ENCODE results near the gene GTF2H1. TPM values are rescaled to one million over a fixed set of nuclear protein-coding genes. Genes with fewer than 3 reads are reported as not detected.
A peak's percentile ranks its signal among the peaks of the same experiment; 100 is the strongest.

GTF2H1 gene
- total and polyA plus RNA-seq, 8 donors, result 30.6 to 73.3 (median 64.5) TPM

DNA sequence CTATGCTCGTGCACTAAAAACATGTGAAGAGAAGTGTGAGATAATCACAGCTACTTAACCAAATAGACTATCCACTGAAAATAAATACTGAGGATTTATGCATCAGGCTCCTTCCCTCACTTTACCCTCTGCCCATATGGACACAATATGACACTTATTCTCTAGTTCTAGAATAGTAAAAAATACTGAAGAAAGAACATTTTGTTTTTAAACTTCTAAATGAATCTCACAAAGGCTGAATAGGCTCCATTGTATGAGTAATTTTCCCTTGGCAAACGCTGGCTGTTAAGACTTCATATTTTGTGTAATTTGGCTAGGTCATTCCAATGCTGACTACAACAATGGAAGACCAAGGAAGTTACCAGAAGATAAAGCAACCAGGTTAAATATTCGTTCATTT is 10.4 kb upstream of the GTF2H1 start:
- peak overlapping the region in 1 of 2 donors; percentile 39 for H3K27ac ChIP-seq
- ATAC-seq (no peak), DNase-seq (no peak)

DNA sequence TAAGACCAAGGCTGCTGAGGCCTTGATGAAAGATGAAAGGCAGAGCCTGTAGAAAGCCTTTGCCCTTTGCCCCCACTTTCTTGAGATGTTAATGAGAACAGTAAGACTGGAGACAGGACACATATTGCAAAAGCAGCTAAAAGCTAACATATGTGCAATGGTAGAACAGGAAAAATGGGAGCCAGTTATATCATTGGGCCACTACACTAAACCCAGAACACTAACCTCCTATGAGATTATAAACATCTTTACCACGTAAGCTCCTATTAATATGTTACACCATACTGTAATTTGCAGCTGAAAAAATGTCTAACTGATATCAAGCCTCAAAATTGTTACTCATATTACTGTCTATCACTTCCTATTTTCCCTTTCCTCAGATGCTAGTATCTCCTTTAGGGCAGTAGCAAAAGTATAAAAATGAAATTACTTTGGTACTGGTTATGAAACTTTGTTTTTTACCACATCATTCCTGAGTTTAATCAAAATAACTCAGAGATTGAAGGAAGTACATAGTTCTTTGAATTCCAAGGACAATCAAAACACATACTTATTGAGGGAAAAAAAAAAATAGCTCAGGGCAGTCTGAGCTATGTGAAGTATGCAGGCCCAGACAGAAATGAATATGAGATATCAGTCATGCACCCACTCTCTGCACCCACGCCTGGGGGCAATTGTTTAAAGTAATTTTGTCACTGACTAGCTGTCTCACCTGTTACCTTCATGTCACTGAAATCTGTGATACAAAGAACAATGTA is 9.5 kb upstream of the GTF2H1 start:
- Histone ChIP-seq H3K9me3 (no peaks in the 10 kb centered on the region), H3K36me3 (peaks cover 0 to 38% of the 10 kb centered on the region in 2 donors), H3K4me1 (peaks cover 0 to 36% of the 10 kb centered on the region in 2 donors), H3K4me3 (no peak overlapping the region), H3K27ac (peak overlapping the region; percentile 39 to 43), H3K27me3 (no peaks in the 10 kb centered on the region)
- DNase-seq (no peak), ATAC-seq (peak; percentile 83)
- TF ChIP-seq, protein P1, sequence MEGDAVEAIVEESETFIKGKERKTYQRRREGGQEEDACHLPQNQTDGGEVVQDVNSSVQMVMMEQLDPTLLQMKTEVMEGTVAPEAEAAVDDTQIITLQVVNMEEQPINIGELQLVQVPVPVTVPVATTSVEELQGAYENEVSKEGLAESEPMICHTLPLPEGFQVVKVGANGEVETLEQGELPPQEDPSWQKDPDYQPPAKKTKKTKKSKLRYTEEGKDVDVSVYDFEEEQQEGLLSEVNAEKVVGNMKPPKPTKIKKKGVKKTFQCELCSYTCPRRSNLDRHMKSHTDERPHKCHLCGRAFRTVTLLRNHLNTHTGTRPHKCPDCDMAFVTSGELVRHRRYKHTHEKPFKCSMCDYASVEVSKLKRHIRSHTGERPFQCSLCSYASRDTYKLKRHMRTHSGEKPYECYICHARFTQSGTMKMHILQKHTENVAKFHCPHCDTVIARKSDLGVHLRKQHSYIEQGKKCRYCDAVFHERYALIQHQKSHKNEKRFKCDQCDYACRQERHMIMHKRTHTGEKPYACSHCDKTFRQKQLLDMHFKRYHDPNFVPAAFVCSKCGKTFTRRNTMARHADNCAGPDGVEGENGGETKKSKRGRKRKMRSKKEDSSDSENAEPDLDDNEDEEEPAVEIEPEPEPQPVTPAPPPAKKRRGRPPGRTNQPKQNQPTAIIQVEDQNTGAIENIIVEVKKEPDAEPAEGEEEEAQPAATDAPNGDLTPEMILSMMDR (IDR thresholded peaks at IDR 0.05), result no peak
- intact Hi-C loops (cut with DNase I), result no loop called here

More for the DNA sequence above, 10.4 kb upstream of the GTF2H1 start:
- Histone ChIP-seq H3K9me3 (no peaks in the 10 kb centered on the region), H3K27me3 (no peaks in the 10 kb centered on the region), H3K36me3 (peaks cover 0 to 46% of the 10 kb centered on the region in 2 donors), H3K4me1 (peaks cover 0 to 36% of the 10 kb centered on the region in 2 donors), H3K4me3 (no peak overlapping the region)
- intact Hi-C loops (cut with DNase I), result no loop called here
- TF ChIP-seq, protein P1 (IDR thresholded peaks at IDR 0.05), result no peak

DNA sequence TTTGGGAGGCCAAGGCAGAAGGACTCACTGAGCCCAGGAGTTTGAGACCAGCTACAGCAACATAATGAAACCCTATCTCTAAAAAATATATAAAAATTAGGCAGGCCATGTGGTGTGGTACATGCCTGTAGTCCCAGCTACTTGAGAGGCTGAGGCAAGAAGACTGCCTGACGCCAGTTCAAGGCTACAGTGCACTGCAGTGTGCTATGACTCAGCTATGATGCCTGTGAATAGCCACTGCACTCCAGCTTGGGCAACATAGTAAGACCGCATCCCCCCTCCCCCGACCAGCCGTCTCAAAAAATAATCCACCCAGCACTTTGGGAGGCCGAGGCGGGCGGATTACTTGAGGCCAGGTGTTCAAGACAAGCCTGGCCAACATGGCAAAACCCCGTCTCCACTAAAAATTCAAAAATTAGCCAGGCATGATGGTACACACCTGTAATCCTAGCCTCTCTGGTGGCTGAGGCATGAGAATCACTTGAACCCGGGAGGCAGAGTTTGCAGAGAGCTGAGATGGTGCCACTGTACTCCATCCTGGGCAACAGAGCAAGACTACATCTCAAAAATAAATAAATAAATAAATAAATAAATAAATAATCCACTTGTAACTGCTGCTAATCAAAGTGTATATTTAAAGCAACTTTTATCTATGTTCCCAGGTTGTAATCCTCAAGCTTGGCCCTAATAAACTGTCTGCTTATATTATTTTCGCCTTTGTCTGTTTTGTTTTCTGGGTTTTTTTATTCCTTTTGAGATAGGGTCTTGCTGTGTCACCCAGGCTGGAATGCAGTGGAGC is 8.2 kb upstream of the GTF2H1 start:
- peak; percentile 50 for ATAC-seq
- peak in 1 of 4 donors; percentile 53 for DNase-seq
- intact Hi-C loops (cut with DNase I), result no loop called here
- Histone ChIP-seq H3K9me3 (no peaks in the 10 kb centered on the region), H3K4me1 (peaks cover 0 to 44% of the 10 kb centered on the region in 2 donors), H3K4me3 (no peak overlapping the region), H3K27me3 (no peaks in the 10 kb centered on the region), H3K36me3 (peaks cover 0 to 25% of the 10 kb centered on the region in 2 donors), H3K27ac (peak overlapping the region in 1 of 2 donors; percentile 43)
- TF ChIP-seq, protein P1 (IDR thresholded peaks at IDR 0.05), result no peak

DNA sequence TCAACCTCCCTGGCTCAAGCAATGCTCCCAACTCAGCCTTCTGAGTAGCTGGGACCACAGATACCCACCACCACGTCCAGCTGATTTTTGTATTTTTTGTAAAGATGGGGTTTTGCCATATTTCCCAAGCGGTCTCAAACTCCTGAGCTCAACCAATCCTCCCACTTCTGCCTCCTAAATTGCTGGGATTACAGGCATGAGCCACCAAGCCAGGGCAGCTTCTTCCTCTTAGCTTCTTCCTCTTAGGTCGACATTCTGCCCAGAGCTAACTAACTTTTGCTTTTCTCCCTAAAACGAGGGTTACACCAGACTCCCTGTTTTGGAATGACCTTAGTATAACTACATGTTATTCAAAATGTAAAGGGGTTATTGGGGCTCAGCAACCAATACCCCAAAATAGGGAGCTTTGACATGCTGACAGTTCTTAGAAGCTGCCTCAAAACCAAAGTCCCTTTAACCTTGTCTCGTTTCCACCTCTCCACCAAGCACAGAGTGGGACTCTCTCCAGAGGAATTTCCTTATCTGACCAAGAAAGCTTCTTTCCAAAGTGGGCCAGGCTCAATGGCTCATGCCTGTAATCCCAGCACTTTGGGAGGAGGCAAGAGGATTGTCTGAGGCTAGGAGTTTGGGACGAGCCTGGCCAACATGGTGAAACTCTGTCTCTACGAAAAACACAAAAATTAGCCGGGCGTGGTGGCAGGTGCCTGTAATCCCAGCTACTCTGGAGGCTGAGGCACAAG is 7.4 kb upstream of the GTF2H1 start:
- Histone ChIP-seq H3K27ac (peak overlapping the region in 1 of 2 donors; percentile 43), H3K4me1 (peaks cover 4 to 52% of the 10 kb centered on the region in 2 donors), H3K36me3 (peaks cover 0 to 17% of the 10 kb centered on the region in 2 donors), H3K9me3 (no peaks in the 10 kb centered on the region), H3K4me3 (no peak overlapping the region), H3K27me3 (no peaks in the 10 kb centered on the region)
- intact Hi-C loops (cut with DNase I), result no loop called here
- TF ChIP-seq, protein P1 (IDR thresholded peaks at IDR 0.05), result no peak
- no peak for DNase-seq
- ATAC-seq, result no peak
